ENCODE measurements around the gene SCN3B.

The SCN3B gene

GRCh38 chr11:123674297-123674696 lies 19.9 kb upstream of the SCN3B start:
- H3K9me3 ChIP-seq (ENCODE audit: insufficient read depth, low read depth, low read length) = no peaks in the 10 kb centered on the region
- no peak overlapping the region for H3K9ac ChIP-seq (ENCODE audit: low read length)
- no peak overlapping the region for H3K23ac ChIP-seq (ENCODE audit: low read length)
- peak in 1 of 2 donors; percentile 57 for DNase-seq
- H3K4me1 ChIP-seq (ENCODE audit: control insufficient read depth in 1 of 2, insufficient read depth in 2 of 2, low read length in 2 of 2) = no peaks in the 10 kb centered on the region
- H2AK5ac ChIP-seq (ENCODE audit: low read length) = no peak overlapping the region
- H4K12ac ChIP-seq (ENCODE audit: low read depth, low read length) = no peak overlapping the region
- H4K91ac ChIP-seq (ENCODE audit: low read depth, low read length) = no peak overlapping the region
- no peaks in the 10 kb centered on the region for H3K79me1 ChIP-seq (ENCODE audit: low read length)
- H4K8ac ChIP-seq (ENCODE audit: low read depth, low read length) = no peak overlapping the region
- no CpG with 5 or more reads among the region's 2 CpGs for WGBS (ENCODE audit: extremely low coverage, insufficient coverage, insufficient read length)
- H3K4ac ChIP-seq (ENCODE audit: low read depth, low read length) = no peak overlapping the region
- H3K36me3 ChIP-seq (ENCODE audit: control insufficient read depth in 1 of 2, insufficient read depth in 2 of 2, low read length in 2 of 2) = no peaks in the 10 kb centered on the region
- no peak overlapping the region for H3K27ac ChIP-seq (ENCODE audit: low read depth, low read length)
- H2BK120ac ChIP-seq (ENCODE audit: insufficient read depth, low read length, poor library complexity) = no peak overlapping the region
- H3K79me2 ChIP-seq (ENCODE audit: control insufficient read depth, insufficient read depth, low read length, poor library complexity) = no peaks in the 10 kb centered on the region
- H2AFZ ChIP-seq (ENCODE audit: insufficient read depth, low read length, poor library complexity) = no peak overlapping the region
- H2BK5ac ChIP-seq (ENCODE audit: low read depth, low read length, poor library complexity) = no peak overlapping the region
- no peak overlapping the region for H3K4me3 ChIP-seq (ENCODE audit: low read depth, low read length)
- no peak overlapping the region for H3K14ac ChIP-seq (ENCODE audit: low read length)
- no peak overlapping the region for H3K18ac ChIP-seq (ENCODE audit: low read length)
- H3K27me3 ChIP-seq (ENCODE audit: insufficient read depth, low read length) = no peaks in the 10 kb centered on the region
- H3K4me2 ChIP-seq (ENCODE audit: low read length) = no peak overlapping the region
- H2BK12ac ChIP-seq (ENCODE audit: low read length) = no peak overlapping the region

DNA sequence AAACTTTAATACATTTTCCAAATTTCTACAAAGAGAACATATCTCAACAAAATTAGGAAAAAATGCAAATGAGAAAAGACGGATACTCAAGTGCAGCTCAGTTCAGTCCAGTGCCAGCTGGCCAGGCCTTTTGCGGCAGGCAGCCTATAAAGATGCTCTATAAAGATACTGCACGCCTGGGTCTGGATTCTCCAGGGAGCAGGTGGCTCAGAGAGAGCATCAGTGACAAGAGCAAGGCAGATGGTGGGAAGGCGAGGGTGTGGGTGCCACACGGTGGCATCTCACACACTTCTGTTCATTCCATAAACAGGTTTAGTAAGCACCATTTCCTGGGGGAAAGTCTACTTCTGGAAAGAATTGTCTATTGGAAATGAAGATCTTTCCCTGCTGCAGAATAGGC lies 18.1 kb upstream of the SCN3B start:
- Histone ChIP-seq H2AFZ (ENCODE audit: insufficient read depth, low read length, poor library complexity) (no peak overlapping the region), H3K14ac (ENCODE audit: low read length) (no peak overlapping the region), H2BK12ac (ENCODE audit: low read length) (no peak overlapping the region), H2BK5ac (ENCODE audit: low read depth, low read length, poor library complexity) (no peak overlapping the region), H2AK5ac (ENCODE audit: low read length) (no peak overlapping the region), H3K36me3 (ENCODE audit: control insufficient read depth in 1 of 2, insufficient read depth in 2 of 2, low read length in 2 of 2) (no peaks in the 10 kb centered on the region), H3K9ac (ENCODE audit: low read length) (no peak overlapping the region), H3K79me1 (ENCODE audit: low read length) (no peaks in the 10 kb centered on the region), H3K4ac (ENCODE audit: low read depth, low read length) (no peak overlapping the region), H2BK120ac (ENCODE audit: insufficient read depth, low read length, poor library complexity) (no peak overlapping the region), H3K4me2 (ENCODE audit: low read length) (no peak overlapping the region), H3K79me2 (ENCODE audit: control insufficient read depth, insufficient read depth, low read length, poor library complexity) (no peaks in the 10 kb centered on the region), H3K27ac (ENCODE audit: low read depth, low read length) (no peak overlapping the region), H3K27me3 (ENCODE audit: insufficient read depth, low read length) (no peaks in the 10 kb centered on the region), H3K4me1 (ENCODE audit: control insufficient read depth in 1 of 2, insufficient read depth in 2 of 2, low read length in 2 of 2) (no peaks in the 10 kb centered on the region), H4K12ac (ENCODE audit: low read depth, low read length) (no peak overlapping the region), H3K23ac (ENCODE audit: low read length) (no peak overlapping the region), H3K4me3 (ENCODE audit: low read depth, low read length) (no peak overlapping the region), H4K8ac (ENCODE audit: low read depth, low read length) (no peak overlapping the region), H3K18ac (ENCODE audit: low read length) (no peak overlapping the region), H4K91ac (ENCODE audit: low read depth, low read length) (no peak overlapping the region), H3K9me3 (ENCODE audit: insufficient read depth, low read depth, low read length) (no peaks in the 10 kb centered on the region)
- DNase-seq = no peak
- no CpG with 5 or more reads among the region's 5 CpGs for WGBS (ENCODE audit: extremely low coverage, insufficient coverage, insufficient read length)

- Histone ChIP-seq H4K8ac (ENCODE audit: low read depth, low read length) (no peak overlapping the region), H3K9ac (ENCODE audit: low read length) (no peak overlapping the region), H3K4me2 (ENCODE audit: low read length) (no peak overlapping the region), H4K12ac (ENCODE audit: low read depth, low read length) (no peak overlapping the region), H3K4me1 (ENCODE audit: control insufficient read depth in 1 of 2, insufficient read depth in 2 of 2, low read length in 2 of 2) (no peaks in the 10 kb centered on the region), H2AFZ (ENCODE audit: insufficient read depth, low read length, poor library complexity) (no peak overlapping the region), H2BK5ac (ENCODE audit: low read depth, low read length, poor library complexity) (no peak overlapping the region), H3K14ac (ENCODE audit: low read length) (no peak overlapping the region), H2BK120ac (ENCODE audit: insufficient read depth, low read length, poor library complexity) (no peak overlapping the region), H3K9me3 (ENCODE audit: insufficient read depth, low read depth, low read length) (no peaks in the 10 kb centered on the region), H3K79me1 (ENCODE audit: low read length) (no peaks in the 10 kb centered on the region), H3K79me2 (ENCODE audit: control insufficient read depth, insufficient read depth, low read length, poor library complexity) (no peaks in the 10 kb centered on the region), H3K36me3 (ENCODE audit: control insufficient read depth in 1 of 2, insufficient read depth in 2 of 2, low read length in 2 of 2) (no peaks in the 10 kb centered on the region), H3K4me3 (ENCODE audit: low read depth, low read length) (no peak overlapping the region), H4K91ac (ENCODE audit: low read depth, low read length) (no peak overlapping the region), H2AK5ac (ENCODE audit: low read length) (no peak overlapping the region), H3K27me3 (ENCODE audit: insufficient read depth, low read length) (no peaks in the 10 kb centered on the region), H3K27ac (ENCODE audit: low read depth, low read length) (no peak overlapping the region), H3K4ac (ENCODE audit: low read depth, low read length) (no peak overlapping the region), H3K18ac (ENCODE audit: low read length) (no peak overlapping the region), H3K23ac (ENCODE audit: low read length) (no peak overlapping the region), H2BK12ac (ENCODE audit: low read length) (no peak overlapping the region)
- DNase-seq = no peak
- WGBS (ENCODE audit: extremely low coverage, insufficient coverage, insufficient read length) = no CpG with 5 or more reads among the region's 9 CpGs
These were observed 17.1 kb upstream of the SCN3B start for GRCh38 chr11:123671534-123671933.

GRCh38 chr11:123670081-123670480 lies 15.7 kb upstream of the SCN3B start:
- Histone ChIP-seq H2AK5ac (ENCODE audit: low read length) (no peak overlapping the region), H2AFZ (ENCODE audit: insufficient read depth, low read length, poor library complexity) (no peak overlapping the region), H3K9me3 (ENCODE audit: insufficient read depth, low read depth, low read length) (no peaks in the 10 kb centered on the region), H3K27ac (ENCODE audit: low read depth, low read length) (no peak overlapping the region), H3K4me2 (ENCODE audit: low read length) (no peak overlapping the region), H3K18ac (ENCODE audit: low read length) (no peak overlapping the region), H3K4me3 (ENCODE audit: low read depth, low read length) (no peak overlapping the region), H2BK5ac (ENCODE audit: low read depth, low read length, poor library complexity) (no peak overlapping the region), H3K79me2 (ENCODE audit: control insufficient read depth, insufficient read depth, low read length, poor library complexity) (no peaks in the 10 kb centered on the region), H3K36me3 (ENCODE audit: control insufficient read depth in 1 of 2, insufficient read depth in 2 of 2, low read length in 2 of 2) (no peaks in the 10 kb centered on the region), H2BK120ac (ENCODE audit: insufficient read depth, low read length, poor library complexity) (no peak overlapping the region), H3K4me1 (ENCODE audit: control insufficient read depth in 1 of 2, insufficient read depth in 2 of 2, low read length in 2 of 2) (no peaks in the 10 kb centered on the region), H3K23ac (ENCODE audit: low read length) (no peak overlapping the region), H3K79me1 (ENCODE audit: low read length) (no peaks in the 10 kb centered on the region), H3K14ac (ENCODE audit: low read length) (no peak overlapping the region), H4K12ac (ENCODE audit: low read depth, low read length) (no peak overlapping the region), H3K9ac (ENCODE audit: low read length) (no peak overlapping the region), H2BK12ac (ENCODE audit: low read length) (no peak overlapping the region), H4K91ac (ENCODE audit: low read depth, low read length) (no peak overlapping the region), H3K4ac (ENCODE audit: low read depth, low read length) (no peak overlapping the region), H3K27me3 (ENCODE audit: insufficient read depth, low read length) (no peaks in the 10 kb centered on the region), H4K8ac (ENCODE audit: low read depth, low read length) (no peak overlapping the region)
- WGBS (ENCODE audit: extremely low coverage, insufficient coverage, insufficient read length) = no CpG with 5 or more reads among the region's 1 CpG
- DNase-seq = no peak

All from trophoblast cell (in vitro differentiated cells and primary cell).